Heart left ventricle (tissue), 13 donors: ENCODE data around the gene IGF1R.

Experiments used
- CTCF ChIP-seq, 12 donors: fragments of 200-600 bp; sonication (generic) in 4 of 12; IDR thresholded peaks; one replicate each; pipeline versions ENCODE4 v1.5.0 to v1.8.0; 2018 to 2022; ENCODE audit warnings: antibody characterized with exemption in 12 of 12, mild to moderate bottlenecking in 5 of 12
- POLR2A ChIP-seq, 2 donors: fragments of 450-650 bp; IDR thresholded peaks; one replicate each; pipeline ENCODE4 v1.6.1; 2017; ENCODE audit warnings: antibody characterized with exemption in 2 of 2, mild to moderate bottlenecking in 2 of 2, moderate library complexity in 2 of 2
- donor health status: ischemic (EF 13 %, LVEDD 7.1; RV severe dilation, severe dysfunction).
- donor health status: DM: no; HTN: yes; CAD: no.
- donor health status: DM: no; HTN: no; CAD: no.
- donor health status: ischemic (EF 25% LVEDD 6.9; RV normal size, moderate dysfunction).
- donor health status: ischemic (EF 25% LVEDD 5.7; RV mildly dilated, moderate dysfunction).
- donor health status: ischemic (EF 35%, LVEDD 5.7; RV mildly dilated, moderate dysfunction).
- donor health status: nonischemic (EF 11% LVEDD 7.7; RV severe dilation, severe dysfunction).
- donor health status: DM: yes; HTN: yes; CAD: no.
- donor health status: PGD.
- donor health status: ischemic (EF 29% LVEDD 5.4; RV normal size, mild dysfunction).
- donor health status: nonischemic (EF 23%, LVEDD 6.1; RV moderate dilation, normal function).

GRCh38 chr15:98777426-98777825 is 129.1 kb downstream of the IGF1R start:
- no peak for TF ChIP-seq CTCF (IDR thresholded peaks at IDR 0.05)
- no peak for TF ChIP-seq POLR2A (IDR thresholded peaks at IDR 0.05)
